Measurements from ENCODE around the gene TNFRSF14. TPM values are rescaled to one million over a fixed set of nuclear protein-coding genes. Genes with fewer than 3 reads are reported as not detected.

The TNFRSF14 gene
- total RNA-seq, 1 donor from 2014 or later: 0.36 TPM

GRCh38 chr1:2591581-2592261 is 35.5 kb downstream of the TNFRSF14 start:
- Mint-ChIP-seq H3K36me3 (ENCODE audit: low read depth, unreplicated experiment) (no peaks in the 10 kb centered on the region), H3K4me3 (ENCODE audit: unreplicated experiment) (no peak overlapping the region), H3K27me3 (ENCODE audit: low read depth, unreplicated experiment) (no peaks in the 10 kb centered on the region), H3K9me3 (ENCODE audit: unreplicated experiment) (no peaks in the 10 kb centered on the region), H3K4me1 (ENCODE audit: low read depth, unreplicated experiment) (no peaks in the 10 kb centered on the region), H3K27ac (ENCODE audit: unreplicated experiment) (no peak overlapping the region)
- no peaks in the 10 kb centered on the region for H3K79me2 ChIP-seq (ENCODE audit: insufficient read depth, low read length)
- DNase-seq (ENCODE audit: low read depth): no peak
- peaks cover 9% of the 10 kb centered on the region for H3K4me1 ChIP-seq (ENCODE audit: insufficient read depth, low read length)
- TF ChIP-seq EZH2 (IDR thresholded peaks at IDR 0.05; ENCODE audit: insufficient read depth, low read length): no peak
- TF ChIP-seq CTCF (IDR thresholded peaks at IDR 0.05; ENCODE audit: insufficient read depth, low read depth, low read length): no peak
- H2AFZ ChIP-seq (ENCODE audit: low read depth, low read length): no peak overlapping the region
- H3K9me3 ChIP-seq (ENCODE audit: insufficient read depth, low read depth, low read length): no peaks in the 10 kb centered on the region
- H3K27me3 ChIP-seq (ENCODE audit: insufficient read depth, low read length): no peaks in the 10 kb centered on the region
- no peak overlapping the region for H3K9ac ChIP-seq (ENCODE audit: low read length)
- no peak overlapping the region for H3K4me3 ChIP-seq (ENCODE audit: insufficient read depth, low read depth, low read length)
- no peak overlapping the region for H3K4me2 ChIP-seq (ENCODE audit: low read length)
- no peak for FAIRE-seq
- H3K36me3 ChIP-seq (ENCODE audit: insufficient read depth, low read length): no peaks in the 10 kb centered on the region
- no peaks in the 10 kb centered on the region for H4K20me1 ChIP-seq (ENCODE audit: insufficient read depth, low read length)
- H3K27ac ChIP-seq (ENCODE audit: low read depth, low read length): no peak overlapping the region

GRCh38 chr1:2592672-2593071 is 36.5 kb downstream of the TNFRSF14 start:
- no peak overlapping the region for H3K27ac Mint-ChIP-seq (ENCODE audit: unreplicated experiment)

More at GRCh38 chr1:2592672-2593071, 36.5 kb downstream of the TNFRSF14 start:
- no peaks in the 10 kb centered on the region for H3K79me2 ChIP-seq (ENCODE audit: insufficient read depth, low read length)
- no peak for DNase-seq (ENCODE audit: low read depth)
- H3K4me1 ChIP-seq (ENCODE audit: insufficient read depth, low read length): peaks cover 5% of the 10 kb centered on the region
- H2AFZ ChIP-seq (ENCODE audit: low read depth, low read length): no peak overlapping the region
- FAIRE-seq: no peak
- no peak overlapping the region for H3K4me3 Mint-ChIP-seq (ENCODE audit: unreplicated experiment)
- H4K20me1 ChIP-seq (ENCODE audit: insufficient read depth, low read length): no peaks in the 10 kb centered on the region
- H3K27ac ChIP-seq (ENCODE audit: low read depth, low read length): no peak overlapping the region
- H3K27me3 ChIP-seq (ENCODE audit: insufficient read depth, low read length): no peaks in the 10 kb centered on the region
- no peaks in the 10 kb centered on the region for H3K9me3 Mint-ChIP-seq (ENCODE audit: unreplicated experiment)
- no peaks in the 10 kb centered on the region for H3K36me3 ChIP-seq (ENCODE audit: insufficient read depth, low read length)
- no peaks in the 10 kb centered on the region for H3K4me1 Mint-ChIP-seq (ENCODE audit: low read depth, unreplicated experiment)
- H3K9me3 ChIP-seq (ENCODE audit: insufficient read depth, low read depth, low read length): no peaks in the 10 kb centered on the region
- H3K4me2 ChIP-seq (ENCODE audit: low read length): no peak overlapping the region
- TF ChIP-seq EZH2 (IDR thresholded peaks at IDR 0.05; ENCODE audit: insufficient read depth, low read length) (no peak), CTCF (IDR thresholded peaks at IDR 0.05; ENCODE audit: insufficient read depth, low read depth, low read length) (no peak)
- H3K9ac ChIP-seq (ENCODE audit: low read length): no peak overlapping the region
- H3K27me3 Mint-ChIP-seq (ENCODE audit: low read depth, unreplicated experiment): no peaks in the 10 kb centered on the region
- H3K4me3 ChIP-seq (ENCODE audit: insufficient read depth, low read depth, low read length): no peak overlapping the region
- no peaks in the 10 kb centered on the region for H3K36me3 Mint-ChIP-seq (ENCODE audit: low read depth, unreplicated experiment)
